ENCODE data around the gene NCOR1.

Gene NCOR1

DNA sequence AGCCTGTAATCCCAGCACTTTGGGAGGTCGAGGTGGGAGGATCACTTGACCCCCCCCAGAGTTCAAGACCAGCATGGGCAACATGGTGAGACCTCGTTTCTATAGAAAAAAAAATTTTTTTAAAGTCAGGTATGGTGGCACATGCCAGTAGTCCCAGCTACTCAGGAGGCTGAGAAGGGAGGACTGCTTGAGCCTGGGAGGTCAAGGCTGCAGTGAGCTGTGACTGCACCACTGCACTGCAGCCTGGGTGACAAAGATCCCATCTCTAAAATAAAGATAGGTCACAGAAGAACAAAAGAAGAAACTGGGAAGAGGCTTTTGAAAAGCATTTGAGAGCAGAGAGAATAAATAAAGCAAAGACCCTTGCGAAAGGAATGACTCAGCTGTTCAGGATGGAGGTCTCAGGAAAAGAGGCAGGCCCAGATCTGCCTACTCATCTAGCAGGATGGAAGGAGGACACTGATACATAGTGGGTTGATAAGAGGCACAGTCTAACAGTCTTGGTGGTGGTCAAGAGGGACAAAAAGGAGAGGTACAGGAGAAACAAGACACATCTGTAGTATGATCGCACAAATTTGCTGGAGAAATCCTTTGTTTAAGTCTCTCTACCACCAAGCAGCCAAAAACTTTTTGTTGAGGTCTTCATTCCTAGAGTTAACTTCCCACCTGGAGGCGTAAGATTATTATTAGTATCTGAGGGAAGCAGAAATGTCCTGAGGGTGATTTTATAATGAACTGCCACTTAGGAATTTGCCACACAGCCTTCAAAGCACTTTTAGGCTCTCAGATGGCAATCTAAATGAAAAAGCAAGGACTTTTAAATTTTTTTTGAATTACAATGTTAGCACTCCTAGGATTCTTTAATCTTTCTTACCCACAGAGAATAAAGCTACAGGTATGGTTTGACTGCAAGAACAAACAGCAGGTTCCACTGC, 233.4 kb downstream of the NCOR1 start:
- no peak for DNase-seq (ENCODE audit: extremely low read depth in 1 of 2, low read depth in 1 of 2)

DNA sequence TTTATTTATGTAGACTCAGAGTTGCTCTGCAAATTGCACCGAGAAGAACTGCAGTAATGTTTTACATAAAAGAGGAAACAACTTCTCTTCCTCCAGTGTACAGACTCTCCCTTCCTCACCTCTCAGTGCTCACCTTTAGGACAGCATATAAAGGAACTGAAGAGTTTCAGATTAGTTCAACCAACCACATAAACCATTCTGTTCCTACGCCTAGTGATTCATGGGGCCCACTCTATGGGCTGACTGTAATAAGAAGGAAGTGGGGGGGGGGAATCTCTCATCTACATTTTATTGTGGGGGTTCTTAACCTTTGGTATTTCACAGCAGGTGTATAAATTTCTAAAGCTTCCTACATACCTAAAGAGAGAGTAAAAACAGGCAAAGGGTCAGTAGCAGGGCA, 234.1 kb downstream of the NCOR1 start:
- DNase-seq (ENCODE audit: extremely low read depth in 1 of 2, low read depth in 1 of 2) = no peak
